Measurements from ENCODE around the gene KIF17.

The KIF17 gene

GRCh38 chr1:20699558-20699957, 18.2 kb downstream of the KIF17 start:
- Histone ChIP-seq H3K4me1 (ENCODE audit: control insufficient read depth, insufficient read depth, low read length) (peaks cover 11% of the 10 kb centered on the region), H3K27me3 (ENCODE audit: control insufficient read depth in 1 of 2, insufficient read depth in 2 of 2, low read length in 2 of 2) (no peaks in the 10 kb centered on the region), H3K4me3 (ENCODE audit: low read length in 2 of 2) (no peak overlapping the region), H3K9ac (ENCODE audit: low read length in 2 of 2) (no peak overlapping the region), H3K9me3 (ENCODE audit: control insufficient read depth in 2 of 2, low read length in 2 of 2) (no peaks in the 10 kb centered on the region), H3K27ac (ENCODE audit: low read length) (no peak overlapping the region), H3K36me3 (ENCODE audit: control insufficient read depth in 2 of 2, insufficient read depth in 2 of 2, low read length in 2 of 2) (no peaks in the 10 kb centered on the region)

- H3K27ac ChIP-seq (ENCODE audit: low read length), result no peak overlapping the region
Measured at GRCh38 chr1:20698195-20698910, 19.5 kb downstream of the KIF17 start.

GRCh38 chr1:20697563-20697962, 20.2 kb downstream of the KIF17 start:
- Histone ChIP-seq H3K9ac (ENCODE audit: low read length in 2 of 2) (no peak overlapping the region), H3K36me3 (ENCODE audit: control insufficient read depth in 2 of 2, insufficient read depth in 2 of 2, low read length in 2 of 2) (no peaks in the 10 kb centered on the region), H3K9me3 (ENCODE audit: control insufficient read depth in 2 of 2, low read length in 2 of 2) (no peaks in the 10 kb centered on the region), H3K4me1 (ENCODE audit: control insufficient read depth, insufficient read depth, low read length) (peaks cover 11% of the 10 kb centered on the region), H3K27ac (ENCODE audit: low read length) (no peak overlapping the region), H3K27me3 (ENCODE audit: control insufficient read depth in 1 of 2, insufficient read depth in 2 of 2, low read length in 2 of 2) (no peaks in the 10 kb centered on the region), H3K4me3 (ENCODE audit: low read length in 2 of 2) (no peak overlapping the region)

More at GRCh38 chr1:20698195-20698910, 19.5 kb downstream of the KIF17 start:
- Histone ChIP-seq H3K9me3 (ENCODE audit: control insufficient read depth in 2 of 2, low read length in 2 of 2) (no peaks in the 10 kb centered on the region), H3K4me3 (ENCODE audit: low read length in 2 of 2) (no peak overlapping the region), H3K4me1 (ENCODE audit: control insufficient read depth, insufficient read depth, low read length) (peaks cover 11% of the 10 kb centered on the region), H3K36me3 (ENCODE audit: control insufficient read depth in 2 of 2, insufficient read depth in 2 of 2, low read length in 2 of 2) (no peaks in the 10 kb centered on the region), H3K9ac (ENCODE audit: low read length in 2 of 2) (no peak overlapping the region), H3K27me3 (ENCODE audit: control insufficient read depth in 1 of 2, insufficient read depth in 2 of 2, low read length in 2 of 2) (no peaks in the 10 kb centered on the region)

- Histone ChIP-seq H3K4me3 (ENCODE audit: low read length in 2 of 2) (peak overlapping the region; percentile 73 to 81), H3K36me3 (ENCODE audit: control insufficient read depth in 2 of 2, insufficient read depth in 2 of 2, low read length in 2 of 2) (no peaks in the 10 kb centered on the region)
Measured at GRCh38 chr1:20696397-20697333, 21.1 kb downstream of the KIF17 start.

GRCh38 chr1:20695515-20695914, 22.3 kb downstream of the KIF17 start:
- Histone ChIP-seq H3K27ac (ENCODE audit: low read length) (no peak overlapping the region), H3K27me3 (ENCODE audit: control insufficient read depth in 1 of 2, insufficient read depth in 2 of 2, low read length in 2 of 2) (no peaks in the 10 kb centered on the region), H3K4me3 (ENCODE audit: low read length in 2 of 2) (no peak overlapping the region), H3K4me1 (ENCODE audit: control insufficient read depth, insufficient read depth, low read length) (peaks cover 11% of the 10 kb centered on the region), H3K9ac (ENCODE audit: low read length in 2 of 2) (no peak overlapping the region), H3K9me3 (ENCODE audit: control insufficient read depth in 2 of 2, low read length in 2 of 2) (peaks cover 0 to 4% of the 10 kb centered on the region in 2 donors), H3K36me3 (ENCODE audit: control insufficient read depth in 2 of 2, insufficient read depth in 2 of 2, low read length in 2 of 2) (no peaks in the 10 kb centered on the region)

More at GRCh38 chr1:20696397-20697333, 21.1 kb downstream of the KIF17 start:
- no peaks in the 10 kb centered on the region for H3K27me3 ChIP-seq (ENCODE audit: control insufficient read depth in 1 of 2, insufficient read depth in 2 of 2, low read length in 2 of 2)
- H3K9ac ChIP-seq (ENCODE audit: low read length in 2 of 2), result peak overlapping the region; percentile 71 to 75
- peaks cover 0 to 4% of the 10 kb centered on the region in 2 donors for H3K9me3 ChIP-seq (ENCODE audit: control insufficient read depth in 2 of 2, low read length in 2 of 2)
- H3K27ac ChIP-seq (ENCODE audit: low read length), result peak overlapping the region; percentile 71
- H3K4me1 ChIP-seq (ENCODE audit: control insufficient read depth, insufficient read depth, low read length), result peaks cover 11% of the 10 kb centered on the region

GRCh38 chr1:20693623-20694022, 24.2 kb downstream of the KIF17 start:
- Histone ChIP-seq H3K36me3 (ENCODE audit: control insufficient read depth in 2 of 2, insufficient read depth in 2 of 2, low read length in 2 of 2) (no peaks in the 10 kb centered on the region), H3K9me3 (ENCODE audit: control insufficient read depth in 2 of 2, low read length in 2 of 2) (peaks cover 0 to 4% of the 10 kb centered on the region in 2 donors), H3K27ac (ENCODE audit: low read length) (no peak overlapping the region), H3K4me3 (ENCODE audit: low read length in 2 of 2) (no peak overlapping the region), H3K4me1 (ENCODE audit: control insufficient read depth, insufficient read depth, low read length) (peaks cover 11% of the 10 kb centered on the region), H3K27me3 (ENCODE audit: control insufficient read depth in 1 of 2, insufficient read depth in 2 of 2, low read length in 2 of 2) (no peaks in the 10 kb centered on the region), H3K9ac (ENCODE audit: low read length in 2 of 2) (no peak overlapping the region)

- Histone ChIP-seq H3K4me1 (ENCODE audit: control insufficient read depth, insufficient read depth, low read length) (peaks cover 8% of the 10 kb centered on the region), H3K27me3 (ENCODE audit: control insufficient read depth in 1 of 2, insufficient read depth in 2 of 2, low read length in 2 of 2) (no peaks in the 10 kb centered on the region), H3K9ac (ENCODE audit: low read length in 2 of 2) (no peak overlapping the region), H3K4me3 (ENCODE audit: low read length in 2 of 2) (no peak overlapping the region), H3K9me3 (ENCODE audit: control insufficient read depth in 2 of 2, low read length in 2 of 2) (peaks cover 0 to 4% of the 10 kb centered on the region in 2 donors), H3K36me3 (ENCODE audit: control insufficient read depth in 2 of 2, insufficient read depth in 2 of 2, low read length in 2 of 2) (no peaks in the 10 kb centered on the region), H3K27ac (ENCODE audit: low read length) (no peak overlapping the region)
Measured at GRCh38 chr1:20691872-20692271, 25.9 kb downstream of the KIF17 start.

GRCh38 chr1:20689645-20690056, 28.2 kb downstream of the KIF17 start:
- Histone ChIP-seq H3K4me1 (ENCODE audit: control insufficient read depth, insufficient read depth, low read length) (no peaks in the 10 kb centered on the region), H3K4me3 (ENCODE audit: low read length in 2 of 2) (no peak overlapping the region), H3K36me3 (ENCODE audit: control insufficient read depth in 2 of 2, insufficient read depth in 2 of 2, low read length in 2 of 2) (no peaks in the 10 kb centered on the region), H3K9ac (ENCODE audit: low read length in 2 of 2) (no peak overlapping the region), H3K9me3 (ENCODE audit: control insufficient read depth in 2 of 2, low read length in 2 of 2) (peaks cover 0 to 4% of the 10 kb centered on the region in 2 donors), H3K27me3 (ENCODE audit: control insufficient read depth in 1 of 2, insufficient read depth in 2 of 2, low read length in 2 of 2) (no peaks in the 10 kb centered on the region), H3K27ac (ENCODE audit: low read length) (no peak overlapping the region)

- H3K4me3 ChIP-seq (ENCODE audit: low read length in 2 of 2), result no peak overlapping the region
- H3K9me3 ChIP-seq (ENCODE audit: control insufficient read depth in 2 of 2, low read length in 2 of 2), result peaks cover 0 to 4% of the 10 kb centered on the region in 2 donors
- no peak overlapping the region for H3K27ac ChIP-seq (ENCODE audit: low read length)
- no peak overlapping the region for H3K9ac ChIP-seq (ENCODE audit: low read length in 2 of 2)
- no peaks in the 10 kb centered on the region for H3K36me3 ChIP-seq (ENCODE audit: control insufficient read depth in 2 of 2, insufficient read depth in 2 of 2, low read length in 2 of 2)
- no peaks in the 10 kb centered on the region for H3K4me1 ChIP-seq (ENCODE audit: control insufficient read depth, insufficient read depth, low read length)
- no peaks in the 10 kb centered on the region for H3K27me3 ChIP-seq (ENCODE audit: control insufficient read depth in 1 of 2, insufficient read depth in 2 of 2, low read length in 2 of 2)
Measured at GRCh38 chr1:20686883-20687725, 30.7 kb downstream of the KIF17 start.

- H3K27ac ChIP-seq (ENCODE audit: low read length), result no peak overlapping the region
- H3K9ac ChIP-seq (ENCODE audit: low read length in 2 of 2), result no peak overlapping the region
- H3K36me3 ChIP-seq (ENCODE audit: control insufficient read depth in 2 of 2, insufficient read depth in 2 of 2, low read length in 2 of 2), result no peaks in the 10 kb centered on the region
- H3K4me3 ChIP-seq (ENCODE audit: low read length in 2 of 2), result no peak overlapping the region
- no peaks in the 10 kb centered on the region for H3K4me1 ChIP-seq (ENCODE audit: control insufficient read depth, insufficient read depth, low read length)
- no peaks in the 10 kb centered on the region for H3K9me3 ChIP-seq (ENCODE audit: control insufficient read depth in 2 of 2, low read length in 2 of 2)
- H3K27me3 ChIP-seq (ENCODE audit: control insufficient read depth in 1 of 2, insufficient read depth in 2 of 2, low read length in 2 of 2), result no peaks in the 10 kb centered on the region
Measured at GRCh38 chr1:20685741-20686140, 32.1 kb downstream of the KIF17 start.
